ENCODE data around the gene COMT. TPM values are rescaled to one million over a fixed set of nuclear protein-coding genes. Genes with fewer than 3 reads are reported as not detected.

The COMT gene
- total and polyA plus RNA-seq, 2 experiments from 2014 or later = 29.6 to 29.8 TPM

GRCh38 chr22:19916941-19917340, 24.6 kb upstream of the COMT start:
- peaks cover 6% of the 10 kb centered on the region for H3K27me3 Mint-ChIP-seq (ENCODE audit: insufficient read depth, low read depth, poor library complexity)
- no peaks in the 10 kb centered on the region for H3K79me2 ChIP-seq (replicated peaks; ENCODE audit: insufficient read depth)
- no peaks in the 10 kb centered on the region for H3K4me1 Mint-ChIP-seq
- no peak overlapping the region for H3K4me2 ChIP-seq
- H3K9me3 Mint-ChIP-seq = no peaks in the 10 kb centered on the region
- no peaks in the 10 kb centered on the region for H3K4me1 ChIP-seq (ENCODE audit: insufficient read depth)
- no peak overlapping the region for H3K27ac Mint-ChIP-seq
- H3K4me3 Mint-ChIP-seq = no peak overlapping the region
- H3K36me3 Mint-ChIP-seq (ENCODE audit: low read depth) = peaks cover 22% of the 10 kb centered on the region
- no peak overlapping the region for H3K4me3 ChIP-seq
- no peak for ATAC-seq
- no peaks in the 10 kb centered on the region for H3K36me3 ChIP-seq (ENCODE audit: insufficient read depth)
- no peak overlapping the region for H2AFZ ChIP-seq
- no peaks in the 10 kb centered on the region for H3K27me3 ChIP-seq (ENCODE audit: insufficient read depth)
- no peaks in the 10 kb centered on the region for H3F3A ChIP-seq (replicated peaks; ENCODE audit: low read depth)
- no peak overlapping the region for H3K27ac ChIP-seq (ENCODE audit: low read depth)
- DNase-seq (ENCODE audit: low spot score) = no peak
- no peaks in the 10 kb centered on the region for H4K20me1 ChIP-seq (replicated peaks; ENCODE audit: insufficient read depth)
- TF ChIP-seq ZNF114 (CRISPR knock-in tag; IDR thresholded peaks at IDR 0.05) = no peak
- no peak for TF ChIP-seq ZNF331 (CRISPR knock-in tag; IDR thresholded peaks at IDR 0.05; ENCODE audit: low read depth)
- TF ChIP-seq CTCF (conservative IDR thresholded peaks at IDR 0.05; ENCODE audit: low read depth in 2 of 2) = no peak
- TF ChIP-seq NANOG (IDR thresholded peaks at IDR 0.05; ENCODE audit: borderline replicate concordance) = no peak
- TF ChIP-seq STAT1 (IDR thresholded peaks at IDR 0.05; ENCODE audit: unreplicated experiment) = no peak
- no peak for TF ChIP-seq ZNF462 (CRISPR knock-in tag; IDR thresholded peaks at IDR 0.05)
- TF ChIP-seq ETS1 (IDR thresholded peaks at IDR 0.05) = no peak
- TF ChIP-seq EZH2phosphoT487 (IDR thresholded peaks at IDR 0.05; ENCODE audit: unreplicated experiment) = no peak
- no peak for TF ChIP-seq CREB1 (CRISPR knock-in tag; IDR thresholded peaks at IDR 0.05; ENCODE audit: low read depth)
- TF ChIP-seq, protein P1, sequence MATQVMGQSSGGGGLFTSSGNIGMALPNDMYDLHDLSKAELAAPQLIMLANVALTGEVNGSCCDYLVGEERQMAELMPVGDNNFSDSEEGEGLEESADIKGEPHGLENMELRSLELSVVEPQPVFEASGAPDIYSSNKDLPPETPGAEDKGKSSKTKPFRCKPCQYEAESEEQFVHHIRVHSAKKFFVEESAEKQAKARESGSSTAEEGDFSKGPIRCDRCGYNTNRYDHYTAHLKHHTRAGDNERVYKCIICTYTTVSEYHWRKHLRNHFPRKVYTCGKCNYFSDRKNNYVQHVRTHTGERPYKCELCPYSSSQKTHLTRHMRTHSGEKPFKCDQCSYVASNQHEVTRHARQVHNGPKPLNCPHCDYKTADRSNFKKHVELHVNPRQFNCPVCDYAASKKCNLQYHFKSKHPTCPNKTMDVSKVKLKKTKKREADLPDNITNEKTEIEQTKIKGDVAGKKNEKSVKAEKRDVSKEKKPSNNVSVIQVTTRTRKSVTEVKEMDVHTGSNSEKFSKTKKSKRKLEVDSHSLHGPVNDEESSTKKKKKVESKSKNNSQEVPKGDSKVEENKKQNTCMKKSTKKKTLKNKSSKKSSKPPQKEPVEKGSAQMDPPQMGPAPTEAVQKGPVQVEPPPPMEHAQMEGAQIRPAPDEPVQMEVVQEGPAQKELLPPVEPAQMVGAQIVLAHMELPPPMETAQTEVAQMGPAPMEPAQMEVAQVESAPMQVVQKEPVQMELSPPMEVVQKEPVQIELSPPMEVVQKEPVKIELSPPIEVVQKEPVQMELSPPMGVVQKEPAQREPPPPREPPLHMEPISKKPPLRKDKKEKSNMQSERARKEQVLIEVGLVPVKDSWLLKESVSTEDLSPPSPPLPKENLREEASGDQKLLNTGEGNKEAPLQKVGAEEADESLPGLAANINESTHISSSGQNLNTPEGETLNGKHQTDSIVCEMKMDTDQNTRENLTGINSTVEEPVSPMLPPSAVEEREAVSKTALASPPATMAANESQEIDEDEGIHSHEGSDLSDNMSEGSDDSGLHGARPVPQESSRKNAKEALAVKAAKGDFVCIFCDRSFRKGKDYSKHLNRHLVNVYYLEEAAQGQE (IDR thresholded peaks at IDR 0.05; ENCODE audit: unreplicated experiment) = no peak
- no peak for TF ChIP-seq POLR2AphosphoS5 (IDR thresholded peaks at IDR 0.05; ENCODE audit: low read depth)
- TF ChIP-seq EZH2 (IDR thresholded peaks at IDR 0.05; ENCODE audit: low read depth, unreplicated experiment) = no peak
- TF ChIP-seq JUNB (IDR thresholded peaks at IDR 0.05; ENCODE audit: unreplicated experiment) = no peak
- H3K9me2 ChIP-seq (ENCODE audit: insufficient read depth) = no peaks in the 10 kb centered on the region

All from GM23338 (cell line).